ENCODE results near the gene ZNF200. TPM values are rescaled to one million over a fixed set of nuclear protein-coding genes. Genes with fewer than 3 reads are reported as not detected.

ZNF200 gene
- total and polyA plus RNA-seq, 2 of the 13 experiments (the other 11 are each of a cell fraction or from before 2014, with no cell fraction given) = 3.5 to 16.5 TPM

DNA sequence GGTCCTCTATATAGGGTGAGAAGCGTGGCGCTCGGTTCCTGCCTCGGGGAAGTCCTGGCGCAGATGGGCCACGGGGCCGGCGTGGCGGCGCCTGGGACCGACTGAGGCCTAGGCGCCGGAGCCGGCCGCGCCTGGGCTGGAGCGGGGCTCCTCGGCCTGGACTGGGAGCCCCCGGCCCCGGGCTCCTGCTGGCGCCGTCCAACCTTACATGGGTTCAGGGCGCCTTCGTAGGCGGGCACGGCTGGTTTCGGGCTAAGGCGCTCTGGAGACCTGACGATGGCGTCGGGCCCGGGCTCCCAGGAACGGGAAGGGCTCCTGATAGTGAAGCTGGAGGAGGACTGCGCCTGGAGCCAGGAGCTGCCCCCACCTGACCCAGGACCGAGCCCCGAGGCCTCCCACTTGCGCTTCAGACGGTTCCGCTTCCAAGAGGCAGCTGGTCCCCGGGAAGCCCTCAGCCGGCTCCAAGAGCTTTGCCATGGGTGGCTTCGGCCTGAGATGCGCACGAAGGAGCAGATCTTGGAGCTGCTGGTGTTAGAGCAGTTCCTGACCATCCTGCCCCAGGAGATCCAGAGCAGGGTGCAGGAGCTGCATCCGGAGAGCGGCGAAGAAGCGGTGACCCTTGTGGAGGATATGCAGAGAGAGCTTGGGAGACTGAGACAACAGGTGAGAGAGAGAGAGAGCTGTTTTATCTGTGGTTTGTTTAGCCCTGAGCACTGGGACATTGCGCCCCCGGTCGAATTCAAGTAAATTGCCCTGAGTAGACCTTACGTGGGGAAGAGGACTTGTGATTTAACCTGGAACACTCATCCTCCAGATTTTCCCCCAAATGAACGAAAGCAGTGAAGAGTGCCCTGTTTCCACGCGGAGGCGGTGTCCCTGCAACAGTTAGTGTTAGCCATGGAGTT is 48.8 kb upstream of the ZNF200 start (continued):
- TF ChIP-seq, protein P1, sequence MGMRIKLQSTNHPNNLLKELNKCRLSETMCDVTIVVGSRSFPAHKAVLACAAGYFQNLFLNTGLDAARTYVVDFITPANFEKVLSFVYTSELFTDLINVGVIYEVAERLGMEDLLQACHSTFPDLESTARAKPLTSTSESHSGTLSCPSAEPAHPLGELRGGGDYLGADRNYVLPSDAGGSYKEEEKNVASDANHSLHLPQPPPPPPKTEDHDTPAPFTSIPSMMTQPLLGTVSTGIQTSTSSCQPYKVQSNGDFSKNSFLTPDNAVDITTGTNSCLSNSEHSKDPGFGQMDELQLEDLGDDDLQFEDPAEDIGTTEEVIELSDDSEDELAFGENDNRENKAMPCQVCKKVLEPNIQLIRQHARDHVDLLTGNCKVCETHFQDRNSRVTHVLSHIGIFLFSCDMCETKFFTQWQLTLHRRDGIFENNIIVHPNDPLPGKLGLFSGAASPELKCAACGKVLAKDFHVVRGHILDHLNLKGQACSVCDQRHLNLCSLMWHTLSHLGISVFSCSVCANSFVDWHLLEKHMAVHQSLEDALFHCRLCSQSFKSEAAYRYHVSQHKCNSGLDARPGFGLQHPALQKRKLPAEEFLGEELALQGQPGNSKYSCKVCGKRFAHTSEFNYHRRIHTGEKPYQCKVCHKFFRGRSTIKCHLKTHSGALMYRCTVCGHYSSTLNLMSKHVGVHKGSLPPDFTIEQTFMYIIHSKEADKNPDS (CRISPR knock-in tag; IDR thresholded peaks at IDR 0.05) = 0 out of 2 replicates have a peak, but pooled peaks have one; percentile 71
- TF ChIP-seq ZNF816 (CRISPR knock-in tag; IDR thresholded peaks at IDR 0.05; ENCODE audit: borderline replicate concordance) (0 out of 2 replicates have a peak, but pooled peaks have one; percentile 73), ZNF543 (CRISPR knock-in tag; IDR thresholded peaks at IDR 0.05) (peak; percentile 17; the same call in 1 of the 2 replicates), BCL6 (CRISPR knock-in tag; IDR thresholded peaks at IDR 0.05) (no peak), ZFP82 (CRISPR knock-in tag; IDR thresholded peaks at IDR 0.05; ENCODE audit: borderline replicate concordance) (no peak), EZH2 (conservative IDR thresholded peaks at IDR 0.05; ENCODE audit: low read depth, low read length) (no peak), HDAC2 (CRISPR knock-in tag; IDR thresholded peaks at IDR 0.05) (0 out of 2 replicates have a peak, but pooled peaks have one; percentile 6), ZNF781 (CRISPR knock-in tag; IDR thresholded peaks at IDR 0.05; ENCODE audit: borderline replicate concordance, not compliant biosample characterization) (peak; percentile 1), NR2C2 (CRISPR knock-in tag; IDR thresholded peaks at IDR 0.05; ENCODE audit: borderline replicate concordance) (peak; percentile 10; the same call in 1 of the 2 replicates), REL (CRISPR knock-in tag; conservative IDR thresholded peaks at IDR 0.05) (no peak), YY1 (IDR thresholded peaks at IDR 0.05; ENCODE audit: insufficient read depth, insufficient replicate concordance, low read depth, low read length) (peak; percentile 9)
- TF ChIP-seq, protein P2, sequence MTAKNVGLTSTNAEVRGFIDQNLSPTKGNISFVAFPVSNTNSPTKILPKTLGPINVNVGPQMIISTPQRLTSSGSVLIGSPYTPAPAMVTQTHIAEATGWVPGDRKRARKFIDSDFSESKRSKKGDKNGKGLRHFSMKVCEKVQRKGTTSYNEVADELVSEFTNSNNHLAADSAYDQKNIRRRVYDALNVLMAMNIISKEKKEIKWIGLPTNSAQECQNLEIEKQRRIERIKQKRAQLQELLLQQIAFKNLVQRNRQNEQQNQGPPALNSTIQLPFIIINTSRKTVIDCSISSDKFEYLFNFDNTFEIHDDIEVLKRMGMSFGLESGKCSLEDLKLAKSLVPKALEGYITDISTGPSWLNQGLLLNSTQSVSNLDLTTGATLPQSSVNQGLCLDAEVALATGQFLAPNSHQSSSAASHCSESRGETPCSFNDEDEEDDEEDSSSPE (CRISPR knock-in tag; IDR thresholded peaks at IDR 0.05) = 0 out of 2 replicates have a peak, but pooled peaks have one; percentile 1
- TF ChIP-seq, protein P3, sequence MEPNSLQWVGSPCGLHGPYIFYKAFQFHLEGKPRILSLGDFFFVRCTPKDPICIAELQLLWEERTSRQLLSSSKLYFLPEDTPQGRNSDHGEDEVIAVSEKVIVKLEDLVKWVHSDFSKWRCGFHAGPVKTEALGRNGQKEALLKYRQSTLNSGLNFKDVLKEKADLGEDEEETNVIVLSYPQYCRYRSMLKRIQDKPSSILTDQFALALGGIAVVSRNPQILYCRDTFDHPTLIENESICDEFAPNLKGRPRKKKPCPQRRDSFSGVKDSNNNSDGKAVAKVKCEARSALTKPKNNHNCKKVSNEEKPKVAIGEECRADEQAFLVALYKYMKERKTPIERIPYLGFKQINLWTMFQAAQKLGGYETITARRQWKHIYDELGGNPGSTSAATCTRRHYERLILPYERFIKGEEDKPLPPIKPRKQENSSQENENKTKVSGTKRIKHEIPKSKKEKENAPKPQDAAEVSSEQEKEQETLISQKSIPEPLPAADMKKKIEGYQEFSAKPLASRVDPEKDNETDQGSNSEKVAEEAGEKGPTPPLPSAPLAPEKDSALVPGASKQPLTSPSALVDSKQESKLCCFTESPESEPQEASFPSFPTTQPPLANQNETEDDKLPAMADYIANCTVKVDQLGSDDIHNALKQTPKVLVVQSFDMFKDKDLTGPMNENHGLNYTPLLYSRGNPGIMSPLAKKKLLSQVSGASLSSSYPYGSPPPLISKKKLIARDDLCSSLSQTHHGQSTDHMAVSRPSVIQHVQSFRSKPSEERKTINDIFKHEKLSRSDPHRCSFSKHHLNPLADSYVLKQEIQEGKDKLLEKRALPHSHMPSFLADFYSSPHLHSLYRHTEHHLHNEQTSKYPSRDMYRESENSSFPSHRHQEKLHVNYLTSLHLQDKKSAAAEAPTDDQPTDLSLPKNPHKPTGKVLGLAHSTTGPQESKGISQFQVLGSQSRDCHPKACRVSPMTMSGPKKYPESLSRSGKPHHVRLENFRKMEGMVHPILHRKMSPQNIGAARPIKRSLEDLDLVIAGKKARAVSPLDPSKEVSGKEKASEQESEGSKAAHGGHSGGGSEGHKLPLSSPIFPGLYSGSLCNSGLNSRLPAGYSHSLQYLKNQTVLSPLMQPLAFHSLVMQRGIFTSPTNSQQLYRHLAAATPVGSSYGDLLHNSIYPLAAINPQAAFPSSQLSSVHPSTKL (CRISPR knock-in tag; IDR thresholded peaks at IDR 0.05) = no peak
- TF ChIP-seq, protein P4, sequence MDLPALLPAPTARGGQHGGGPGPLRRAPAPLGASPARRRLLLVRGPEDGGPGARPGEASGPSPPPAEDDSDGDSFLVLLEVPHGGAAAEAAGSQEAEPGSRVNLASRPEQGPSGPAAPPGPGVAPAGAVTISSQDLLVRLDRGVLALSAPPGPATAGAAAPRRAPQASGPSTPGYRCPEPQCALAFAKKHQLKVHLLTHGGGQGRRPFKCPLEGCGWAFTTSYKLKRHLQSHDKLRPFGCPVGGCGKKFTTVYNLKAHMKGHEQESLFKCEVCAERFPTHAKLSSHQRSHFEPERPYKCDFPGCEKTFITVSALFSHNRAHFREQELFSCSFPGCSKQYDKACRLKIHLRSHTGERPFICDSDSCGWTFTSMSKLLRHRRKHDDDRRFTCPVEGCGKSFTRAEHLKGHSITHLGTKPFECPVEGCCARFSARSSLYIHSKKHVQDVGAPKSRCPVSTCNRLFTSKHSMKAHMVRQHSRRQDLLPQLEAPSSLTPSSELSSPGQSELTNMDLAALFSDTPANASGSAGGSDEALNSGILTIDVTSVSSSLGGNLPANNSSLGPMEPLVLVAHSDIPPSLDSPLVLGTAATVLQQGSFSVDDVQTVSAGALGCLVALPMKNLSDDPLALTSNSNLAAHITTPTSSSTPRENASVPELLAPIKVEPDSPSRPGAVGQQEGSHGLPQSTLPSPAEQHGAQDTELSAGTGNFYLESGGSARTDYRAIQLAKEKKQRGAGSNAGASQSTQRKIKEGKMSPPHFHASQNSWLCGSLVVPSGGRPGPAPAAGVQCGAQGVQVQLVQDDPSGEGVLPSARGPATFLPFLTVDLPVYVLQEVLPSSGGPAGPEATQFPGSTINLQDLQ (CRISPR knock-in tag; IDR thresholded peaks at IDR 0.05) = 0 out of 2 replicates have a peak, but pooled peaks have one; percentile 41
- TF ChIP-seq, protein P5, sequence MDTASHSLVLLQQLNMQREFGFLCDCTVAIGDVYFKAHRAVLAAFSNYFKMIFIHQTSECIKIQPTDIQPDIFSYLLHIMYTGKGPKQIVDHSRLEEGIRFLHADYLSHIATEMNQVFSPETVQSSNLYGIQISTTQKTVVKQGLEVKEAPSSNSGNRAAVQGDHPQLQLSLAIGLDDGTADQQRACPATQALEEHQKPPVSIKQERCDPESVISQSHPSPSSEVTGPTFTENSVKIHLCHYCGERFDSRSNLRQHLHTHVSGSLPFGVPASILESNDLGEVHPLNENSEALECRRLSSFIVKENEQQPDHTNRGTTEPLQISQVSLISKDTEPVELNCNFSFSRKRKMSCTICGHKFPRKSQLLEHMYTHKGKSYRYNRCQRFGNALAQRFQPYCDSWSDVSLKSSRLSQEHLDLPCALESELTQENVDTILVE (CRISPR knock-in tag; IDR thresholded peaks at IDR 0.05) = no peak

All from HepG2 (cell line).